HG03354 (cell line): ENCODE measurements around the gene LNPEP.

ENCODE experiments used
- ATAC-seq: cut with Tn5 transposase; IDR thresholded peaks from one replicate; pipeline ENCODE4 v1.9.1; 2021; ENCODE audit warnings: mild to moderate bottlenecking; ENCODE audit not compliant: unreplicated experiment, poor library complexity, severe bottlenecking

The LNPEP gene

DNA sequence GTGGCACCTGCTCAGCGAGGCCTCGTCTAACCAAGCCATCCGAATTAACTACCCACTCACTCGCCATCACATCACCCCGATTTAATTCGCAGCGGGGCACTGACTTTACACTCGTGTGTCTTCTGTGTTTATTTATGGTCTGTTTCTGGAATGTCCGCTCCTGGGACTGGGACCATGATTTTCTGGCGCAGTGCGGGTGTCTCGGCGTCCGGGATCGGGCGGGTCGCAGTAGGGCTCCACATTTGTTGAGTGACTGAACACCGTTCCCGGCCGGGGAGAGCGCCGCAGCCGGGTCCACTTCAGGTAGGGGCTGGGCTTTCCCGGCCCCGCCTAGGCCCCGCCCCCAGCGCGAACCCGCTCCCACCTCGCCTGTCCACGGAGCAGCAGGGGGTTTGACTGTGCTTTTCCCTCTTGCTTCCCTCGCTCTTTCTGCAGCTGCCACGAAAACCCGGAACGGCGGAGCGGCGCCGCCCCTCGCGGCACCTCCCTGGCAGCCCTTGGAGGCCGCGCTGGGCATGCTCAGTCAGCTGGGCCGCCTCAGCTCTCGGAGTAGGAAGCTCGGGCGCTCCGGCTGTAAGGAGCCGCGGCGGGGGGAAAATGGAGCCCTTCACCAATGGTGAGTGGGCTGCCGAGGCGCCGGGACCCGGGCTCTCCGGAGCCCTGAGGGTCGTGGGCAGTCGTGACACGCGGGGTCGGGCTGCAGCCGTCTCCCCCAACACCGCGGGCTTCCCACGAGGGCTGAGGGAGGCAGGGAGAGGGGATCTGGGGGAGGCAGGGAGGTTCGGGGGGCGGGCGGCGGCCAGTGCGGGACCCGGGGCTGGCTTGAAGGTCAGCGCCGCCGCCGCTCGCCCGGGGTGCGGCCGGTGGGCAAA lies at the start of gene LNPEP:
Gene LNPEP (plus strand): TSS at position 522 of the 872 bp plus-strand sequence. CDS start 76 bp downstream, at position 598.
- ATAC-seq, result peak; percentile 46

DNA sequence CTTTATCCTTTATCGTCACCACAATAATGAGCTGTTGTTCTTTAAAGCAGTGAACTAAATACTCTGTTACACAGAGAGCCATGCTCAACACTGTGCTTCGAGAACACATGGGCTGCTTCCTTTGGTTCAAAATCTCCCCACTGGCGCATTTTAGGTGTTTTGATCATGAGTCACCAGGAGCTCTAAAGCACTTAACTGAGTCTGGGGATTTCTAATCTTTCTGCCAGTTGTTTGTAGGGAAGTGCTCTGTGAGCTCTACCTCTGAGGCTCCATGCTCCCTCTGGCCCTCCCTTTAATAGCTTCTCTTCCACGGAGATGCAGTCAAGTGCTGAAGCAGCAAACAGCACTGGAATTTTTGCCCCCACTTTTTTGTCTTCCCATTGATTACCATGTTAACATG lies 42.5 kb upstream of the LNPEP start:
- ATAC-seq, result no peak

GRCh38 chr5:96896276-96896675 lies 39.6 kb upstream of the LNPEP start:
- peak; percentile 87 for ATAC-seq

GRCh38 chr5:96896806-96897205 lies 39.1 kb upstream of the LNPEP start:
- peak; percentile 97 for ATAC-seq

- ATAC-seq, result no peak
Measured at GRCh38 chr5:96901384-96901783, 34.5 kb upstream of the LNPEP start.

DNA sequence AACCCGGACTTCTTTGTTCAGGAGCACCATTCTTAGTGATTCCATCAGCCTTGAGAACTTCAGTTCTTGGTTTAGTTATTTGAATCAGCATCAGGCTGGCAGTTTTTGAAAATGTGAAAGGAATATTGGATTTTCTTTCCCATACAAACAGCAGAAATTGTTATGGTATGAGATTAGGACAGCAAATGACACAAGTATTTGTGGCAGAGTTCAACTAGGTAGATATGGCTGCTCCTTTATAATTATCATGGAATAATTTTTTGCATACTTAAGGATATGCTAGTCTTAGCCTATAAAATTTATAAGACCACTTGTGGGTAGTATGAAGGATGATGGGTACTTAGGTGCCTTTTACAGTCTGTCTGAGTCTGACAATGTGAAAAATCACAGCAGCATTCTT lies 34.0 kb upstream of the LNPEP start:
- ATAC-seq, result no peak

- no peak for ATAC-seq
Measured at GRCh38 chr5:96902876-96903275, 33.0 kb upstream of the LNPEP start.

GRCh38 chr5:96903300-96903699 lies 32.6 kb upstream of the LNPEP start:
- no peak for ATAC-seq

DNA sequence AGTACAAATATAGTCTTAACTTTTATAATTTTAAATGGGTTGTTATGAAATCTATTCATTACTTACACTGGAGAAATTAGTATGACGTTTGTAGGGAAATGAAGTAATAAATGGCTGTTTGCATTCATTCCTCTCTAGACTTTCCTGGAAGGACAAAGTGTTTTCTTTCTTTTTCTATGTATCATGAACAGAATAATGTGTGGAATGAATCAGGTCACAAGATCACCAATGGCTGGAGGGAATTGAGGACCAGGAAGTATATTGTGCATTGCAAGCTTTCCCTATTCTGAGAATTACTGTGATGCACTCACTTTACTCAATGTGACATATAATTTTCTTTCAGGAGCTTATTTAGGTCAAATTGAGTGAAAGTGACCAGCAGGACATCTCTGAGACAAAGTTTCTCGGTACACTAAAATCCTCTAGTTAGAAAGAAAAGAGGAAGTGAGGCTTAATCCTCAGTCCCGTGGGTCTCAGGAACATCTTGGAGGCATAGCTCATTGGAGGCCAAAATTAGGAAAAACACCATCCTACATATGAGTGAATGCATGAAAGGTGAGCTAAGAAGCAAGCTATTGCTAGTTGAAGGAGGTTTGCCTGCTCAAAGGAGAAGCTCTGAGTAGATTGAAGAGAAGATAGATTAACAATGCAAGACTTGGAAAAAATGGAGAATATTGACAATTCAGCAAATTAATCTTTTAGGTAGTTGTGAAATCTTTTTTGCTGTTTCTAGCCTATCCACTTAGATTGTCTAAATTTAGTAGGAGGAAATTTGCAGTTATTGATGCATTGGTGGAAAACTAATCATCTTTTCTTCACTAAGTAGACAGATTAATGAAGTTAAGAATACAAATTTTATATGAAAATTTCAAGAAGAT lies 31.6 kb upstream of the LNPEP start:
- ATAC-seq, result no peak

DNA sequence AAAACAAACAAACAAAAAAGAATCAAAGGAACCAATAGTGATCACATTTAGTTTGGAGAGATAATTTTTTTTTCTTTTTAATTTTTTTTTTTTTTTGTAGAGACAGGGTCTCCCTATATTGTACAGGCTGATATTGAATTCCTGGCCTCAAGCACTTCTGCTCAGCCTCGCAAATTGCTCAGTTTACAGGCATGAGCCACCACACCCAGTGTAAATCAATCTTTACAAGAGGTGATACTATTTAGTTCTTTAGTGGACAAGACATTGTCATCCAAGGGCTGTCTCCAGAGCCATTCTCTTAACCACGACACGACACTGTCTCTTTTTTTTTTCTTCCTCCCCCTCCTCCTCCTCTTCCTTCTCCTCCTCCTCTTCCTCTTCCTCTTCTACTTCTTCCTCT lies 30.0 kb upstream of the LNPEP start:
- ATAC-seq, result no peak

DNA sequence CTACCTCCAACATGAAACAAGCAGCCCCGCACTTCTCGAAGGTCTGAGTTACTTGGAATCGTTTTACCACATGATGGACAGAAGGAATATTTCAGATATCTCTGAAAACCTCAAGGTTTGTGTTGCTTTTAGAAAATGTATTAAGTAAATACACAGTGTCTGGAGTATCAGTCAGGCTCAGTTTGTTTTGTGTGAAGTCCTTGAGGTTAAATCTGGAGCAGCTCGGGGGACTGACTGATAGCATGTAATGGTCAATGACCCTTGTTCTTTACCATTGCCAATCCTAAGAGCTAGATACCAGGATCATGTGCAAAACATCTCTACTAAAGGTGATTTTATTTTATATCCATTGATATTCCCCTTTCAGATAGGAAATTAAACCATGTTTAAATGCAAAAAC lies 26.9 kb upstream of the LNPEP start:
- no peak for ATAC-seq

GRCh38 chr5:96909435-96909834 lies 26.4 kb upstream of the LNPEP start:
- no peak for ATAC-seq

GRCh38 chr5:96911139-96911538 lies 24.7 kb upstream of the LNPEP start:
- ATAC-seq, result no peak

GRCh38 chr5:96913233-96913632 lies 22.6 kb upstream of the LNPEP start:
- no peak for ATAC-seq

DNA sequence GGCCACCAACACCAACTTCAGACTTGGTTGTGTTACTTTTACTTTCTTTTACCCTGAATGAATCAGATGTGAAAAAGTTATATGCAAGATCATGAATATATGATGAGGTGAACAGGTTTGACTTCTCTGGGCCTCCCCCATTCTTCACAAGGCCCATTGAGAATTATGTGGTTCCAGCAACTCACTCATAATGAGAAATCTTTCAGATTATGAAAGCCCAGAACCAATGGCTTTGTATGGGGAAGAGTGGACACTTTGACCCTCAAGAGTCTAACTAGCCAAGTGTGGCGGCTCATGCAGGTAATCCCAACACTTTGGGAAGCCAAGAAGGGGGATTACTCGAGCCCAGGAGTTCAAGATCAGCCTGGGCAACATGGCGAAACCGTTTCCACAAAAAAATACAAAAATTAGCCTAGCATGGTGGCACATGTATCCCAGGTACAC lies 16.1 kb upstream of the LNPEP start:
- ATAC-seq, result peak; percentile 74

DNA sequence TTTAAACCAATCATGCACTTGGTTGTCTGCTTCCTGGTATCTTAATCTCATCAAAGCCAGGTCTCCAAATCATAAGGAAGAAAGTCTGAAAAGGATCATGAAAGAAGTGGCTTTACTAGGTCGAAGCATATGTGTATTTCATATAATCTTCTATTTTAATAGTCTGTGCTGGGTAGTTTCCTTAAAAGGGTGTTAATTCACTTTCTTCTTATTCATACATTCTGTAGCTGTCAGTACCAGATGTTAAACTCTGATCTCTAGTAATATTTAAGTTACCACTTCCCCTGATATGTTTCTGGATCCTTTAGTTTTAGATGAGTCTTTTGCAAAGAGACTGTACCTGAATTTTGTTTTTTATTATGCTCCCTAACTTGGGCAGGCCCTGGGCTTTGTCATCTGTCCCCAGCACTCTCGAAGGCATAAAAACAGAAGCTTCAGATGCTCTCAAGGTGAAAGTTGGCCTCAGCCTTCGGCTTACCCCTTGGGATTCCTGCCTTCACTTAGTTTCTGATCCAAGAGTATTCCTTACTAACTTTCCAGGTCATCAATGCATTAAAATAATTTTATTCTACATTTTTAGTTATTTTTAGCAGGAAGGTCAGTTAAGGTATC lies 15.0 kb upstream of the LNPEP start:
- no peak for ATAC-seq

GRCh38 chr5:96922499-96923244 lies 13.2 kb upstream of the LNPEP start:
- no peak for ATAC-seq

DNA sequence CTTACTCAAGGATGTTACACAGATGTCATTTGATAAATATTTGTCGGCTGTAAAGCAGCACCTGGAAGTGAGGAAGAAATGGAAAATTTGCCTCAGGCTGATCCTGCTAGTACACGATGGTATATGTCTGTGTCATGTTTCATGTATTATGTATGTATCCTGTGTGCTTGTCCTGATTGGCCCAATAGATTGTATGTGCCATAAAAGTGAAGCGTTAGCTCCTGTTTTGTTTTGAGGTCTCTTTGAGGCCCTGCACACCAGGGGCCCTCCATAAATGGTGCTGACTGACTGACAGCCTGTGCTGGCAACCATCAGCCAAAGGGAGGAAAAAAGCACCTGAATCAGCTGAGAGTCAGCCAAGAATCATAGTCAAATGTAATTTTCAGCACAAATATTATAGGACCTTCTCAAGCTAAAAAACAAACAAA lies 11.8 kb upstream of the LNPEP start:
- ATAC-seq, result no peak

GRCh38 chr5:96926276-96926675 lies 9.6 kb upstream of the LNPEP start:
- ATAC-seq, result no peak

DNA sequence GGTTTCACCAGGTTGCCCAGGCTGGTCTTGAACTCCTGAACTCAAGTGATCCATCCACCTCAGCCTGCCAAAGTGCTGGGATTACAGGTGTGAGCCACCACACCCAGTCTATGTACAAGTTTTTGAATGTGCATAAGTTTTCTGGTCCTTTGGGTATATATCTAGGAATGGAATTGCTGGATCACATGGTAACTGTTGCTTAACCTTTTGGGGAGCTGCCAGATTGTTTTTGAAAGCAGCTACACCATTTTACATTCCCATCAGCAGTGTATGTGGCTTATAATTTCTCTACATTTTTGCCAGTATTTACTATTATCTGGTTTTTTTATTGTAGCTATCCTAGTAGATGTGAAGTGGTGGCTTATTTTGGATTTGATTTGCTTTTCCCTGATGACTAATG lies 8.9 kb upstream of the LNPEP start:
- no peak for ATAC-seq
